ENCODE results near the gene SPACA9.

Gene SPACA9

DNA sequence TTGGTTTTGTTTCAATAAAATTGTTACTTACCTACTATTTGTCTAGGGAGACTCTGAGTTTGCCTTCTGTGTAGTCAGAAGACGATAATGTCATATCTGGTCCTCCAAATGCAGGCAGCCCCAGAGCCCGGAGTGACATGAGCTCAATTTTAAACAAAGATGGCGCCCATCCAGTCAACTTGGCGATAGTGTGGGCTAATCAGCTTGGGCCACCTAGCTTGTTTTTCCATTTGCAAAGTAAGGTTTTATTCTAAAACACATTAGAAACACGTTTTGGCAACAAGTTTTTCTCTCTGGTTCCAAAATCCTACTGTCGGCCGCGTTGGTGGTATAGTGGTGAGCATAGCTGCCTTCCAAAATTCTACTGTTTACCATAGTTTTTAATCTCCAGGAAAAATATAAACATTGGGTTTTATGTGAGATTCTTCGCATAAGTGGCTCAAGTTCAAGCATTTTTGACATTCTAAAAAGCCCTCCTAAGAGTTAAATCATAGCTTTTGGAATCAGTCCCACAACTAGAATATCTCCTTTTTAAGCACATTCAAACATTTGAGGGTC is 52.6 kb downstream of the SPACA9 start:
- H3K9ac ChIP-seq (ENCODE audit: low read length): no peak overlapping the region
- no peaks in the 10 kb centered on the region for H3K4me1 ChIP-seq (ENCODE audit: low read length)
- H3K36me3 ChIP-seq (replicated peaks; ENCODE audit: low read depth, low read length): peaks cover 15% of the 10 kb centered on the region
- H3K4me2 ChIP-seq (ENCODE audit: low read length): no peak overlapping the region
- TF ChIP-seq EZH2phosphoT487 (IDR thresholded peaks at IDR 0.05; ENCODE audit: low read depth): no peak
- TF ChIP-seq, protein P1, sequence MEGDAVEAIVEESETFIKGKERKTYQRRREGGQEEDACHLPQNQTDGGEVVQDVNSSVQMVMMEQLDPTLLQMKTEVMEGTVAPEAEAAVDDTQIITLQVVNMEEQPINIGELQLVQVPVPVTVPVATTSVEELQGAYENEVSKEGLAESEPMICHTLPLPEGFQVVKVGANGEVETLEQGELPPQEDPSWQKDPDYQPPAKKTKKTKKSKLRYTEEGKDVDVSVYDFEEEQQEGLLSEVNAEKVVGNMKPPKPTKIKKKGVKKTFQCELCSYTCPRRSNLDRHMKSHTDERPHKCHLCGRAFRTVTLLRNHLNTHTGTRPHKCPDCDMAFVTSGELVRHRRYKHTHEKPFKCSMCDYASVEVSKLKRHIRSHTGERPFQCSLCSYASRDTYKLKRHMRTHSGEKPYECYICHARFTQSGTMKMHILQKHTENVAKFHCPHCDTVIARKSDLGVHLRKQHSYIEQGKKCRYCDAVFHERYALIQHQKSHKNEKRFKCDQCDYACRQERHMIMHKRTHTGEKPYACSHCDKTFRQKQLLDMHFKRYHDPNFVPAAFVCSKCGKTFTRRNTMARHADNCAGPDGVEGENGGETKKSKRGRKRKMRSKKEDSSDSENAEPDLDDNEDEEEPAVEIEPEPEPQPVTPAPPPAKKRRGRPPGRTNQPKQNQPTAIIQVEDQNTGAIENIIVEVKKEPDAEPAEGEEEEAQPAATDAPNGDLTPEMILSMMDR (IDR thresholded peaks at IDR 0.05; ENCODE audit: low read depth, low read length): no peak
- H3K27me3 ChIP-seq (ENCODE audit: low read depth, low read length): no peaks in the 10 kb centered on the region
- H3K4me3 ChIP-seq (ENCODE audit: low read length): no peak overlapping the region
- no peaks in the 10 kb centered on the region for H3K79me2 ChIP-seq (ENCODE audit: low read length)
- no peak overlapping the region for H3K27ac ChIP-seq (ENCODE audit: low read length)
- H4K20me1 ChIP-seq (ENCODE audit: insufficient read depth, low read length): no peaks in the 10 kb centered on the region
- no peaks in the 10 kb centered on the region for H3K9me3 ChIP-seq (ENCODE audit: insufficient read depth, low read length)
- no peak overlapping the region for H2AFZ ChIP-seq (ENCODE audit: low read depth, low read length)

GRCh38 chr9:132935026-132935425 is 56.3 kb downstream of the SPACA9 start:
- TF ChIP-seq EZH2phosphoT487 (IDR thresholded peaks at IDR 0.05; ENCODE audit: low read depth): no peak
- TF ChIP-seq, protein P1 (IDR thresholded peaks at IDR 0.05; ENCODE audit: low read depth, low read length): no peak
- Histone ChIP-seq H3K36me3 (replicated peaks; ENCODE audit: low read depth, low read length) (peaks cover 4% of the 10 kb centered on the region), H2AFZ (ENCODE audit: low read depth, low read length) (no peak overlapping the region), H3K27me3 (ENCODE audit: low read depth, low read length) (no peaks in the 10 kb centered on the region), H3K4me3 (ENCODE audit: low read length) (no peak overlapping the region), H3K9ac (ENCODE audit: low read length) (no peak overlapping the region), H3K9me3 (ENCODE audit: insufficient read depth, low read length) (no peaks in the 10 kb centered on the region), H3K4me1 (ENCODE audit: low read length) (no peaks in the 10 kb centered on the region), H3K4me2 (ENCODE audit: low read length) (no peak overlapping the region), H3K79me2 (ENCODE audit: low read length) (peaks cover 12% of the 10 kb centered on the region), H4K20me1 (ENCODE audit: insufficient read depth, low read length) (no peaks in the 10 kb centered on the region), H3K27ac (ENCODE audit: low read length) (no peak overlapping the region)

- H3K4me2 ChIP-seq (ENCODE audit: low read length): no peak overlapping the region
- peaks cover 36% of the 10 kb centered on the region for H3K79me2 ChIP-seq (ENCODE audit: low read length)
- H3K9me3 ChIP-seq (ENCODE audit: insufficient read depth, low read length): no peaks in the 10 kb centered on the region
- no peaks in the 10 kb centered on the region for H3K27me3 ChIP-seq (ENCODE audit: low read depth, low read length)
- no peak overlapping the region for H3K27ac ChIP-seq (ENCODE audit: low read length)
- no peak overlapping the region for H2AFZ ChIP-seq (ENCODE audit: low read depth, low read length)
- no peak overlapping the region for H3K4me3 ChIP-seq (ENCODE audit: low read length)
- H3K4me1 ChIP-seq (ENCODE audit: low read length): peaks cover 9% of the 10 kb centered on the region
- H3K36me3 ChIP-seq (replicated peaks; ENCODE audit: low read depth, low read length): no peaks in the 10 kb centered on the region
- H3K9ac ChIP-seq (ENCODE audit: low read length): no peak overlapping the region
- TF ChIP-seq, protein P1 (IDR thresholded peaks at IDR 0.05; ENCODE audit: low read depth, low read length): no peak
- no peak for TF ChIP-seq EZH2phosphoT487 (IDR thresholded peaks at IDR 0.05; ENCODE audit: low read depth)
- H4K20me1 ChIP-seq (ENCODE audit: insufficient read depth, low read length): peaks cover 20% of the 10 kb centered on the region; the same call in 1 of the 2 replicates
Observed at GRCh38 chr9:132937463-132937901, 58.8 kb downstream of the SPACA9 start.

- H3K9ac ChIP-seq (ENCODE audit: low read length): no peak overlapping the region
- peaks cover 21% of the 10 kb centered on the region for H3K4me1 ChIP-seq (ENCODE audit: low read length)
- no peaks in the 10 kb centered on the region for H3K36me3 ChIP-seq (replicated peaks; ENCODE audit: low read depth, low read length)
- H3K27ac ChIP-seq (ENCODE audit: low read length): no peak overlapping the region
- H3K27me3 ChIP-seq (ENCODE audit: low read depth, low read length): no peaks in the 10 kb centered on the region
- no peak overlapping the region for H3K4me2 ChIP-seq (ENCODE audit: low read length)
- H3K9me3 ChIP-seq (ENCODE audit: insufficient read depth, low read length): no peaks in the 10 kb centered on the region
- peaks cover 21% of the 10 kb centered on the region; the same call in 1 of the 2 replicates for H4K20me1 ChIP-seq (ENCODE audit: insufficient read depth, low read length)
- TF ChIP-seq EZH2phosphoT487 (IDR thresholded peaks at IDR 0.05; ENCODE audit: low read depth): no peak
- TF ChIP-seq, protein P1 (IDR thresholded peaks at IDR 0.05; ENCODE audit: low read depth, low read length): no peak
- H3K79me2 ChIP-seq (ENCODE audit: low read length): peaks cover 53% of the 10 kb centered on the region
- no peak overlapping the region for H2AFZ ChIP-seq (ENCODE audit: low read depth, low read length)
- no peak overlapping the region for H3K4me3 ChIP-seq (ENCODE audit: low read length)
Observed at GRCh38 chr9:132939169-132939568, 60.5 kb downstream of the SPACA9 start.

All from OCI-LY3 (cell line).